PC-9 (cell line): Measurements from ENCODE around the gene ZMYM3.

Source experiments
- CTCF ChIP-seq: fragments of 200-600 bp; sonication (generic); conservative IDR thresholded peaks from 2 replicates; pipeline ENCODE4 v1.6.1; 2017; ENCODE audit warnings: mixed run types, antibody characterized with exemption, mild to moderate bottlenecking, moderate library complexity
- EZH2 ChIP-seq: fragments of 200-600 bp; sonication (generic); IDR thresholded peaks from 2 replicates; pipeline ENCODE4 v1.8.0; 2017; ENCODE audit warnings: antibody characterized with exemption, low read depth

- TF ChIP-seq CTCF (no peak), EZH2 (no peak)
Measured at GRCh38 chrX:71301195-71301924, 47.4 kb upstream of the ZMYM3 start, which contains the start of gene ITGB1BP2.
